LoVo (cell line): ENCODE data around the gene RNASEL.

Experiments used
- DNase-seq: peaks from one replicate; pipeline ENCODE4 v3.0.0-alpha.2; 2016; ENCODE audit warnings: low spot score

Gene RNASEL

GRCh38 chr1:182620924-182621585 is 32.0 kb upstream of the RNASEL start:
- DNase-seq: no peak

- no peak for DNase-seq
These were observed 28.8 kb upstream of the RNASEL start for GRCh38 chr1:182617734-182618351.

GRCh38 chr1:182617014-182617429 is 28.0 kb upstream of the RNASEL start:
- no peak for DNase-seq

- peak; percentile 38 for DNase-seq
These were observed 27.3 kb upstream of the RNASEL start for GRCh38 chr1:182616130-182617013.

GRCh38 chr1:182615468-182616129 is 26.5 kb upstream of the RNASEL start:
- no peak for DNase-seq

GRCh38 chr1:182614796-182615454 is 25.9 kb upstream of the RNASEL start:
- DNase-seq: no peak

GRCh38 chr1:182611787-182612186 is 22.7 kb upstream of the RNASEL start:
- DNase-seq: no peak

GRCh38 chr1:182611326-182611725 is 22.3 kb upstream of the RNASEL start:
- no peak for DNase-seq

- no peak for DNase-seq
These were observed 21.6 kb upstream of the RNASEL start for GRCh38 chr1:182610606-182611194.

GRCh38 chr1:182608845-182609610 is 20.0 kb upstream of the RNASEL start:
- DNase-seq: no peak

GRCh38 chr1:182608236-182608635 is 19.2 kb upstream of the RNASEL start:
- no peak for DNase-seq

GRCh38 chr1:182607566-182607965 is 18.5 kb upstream of the RNASEL start:
- no peak for DNase-seq

GRCh38 chr1:182604175-182605164 is 15.4 kb upstream of the RNASEL start, which contains the start of gene RGS16:
Gene RGS16 (minus strand): TSS chr1:182604389. CDS start chr1:182604259, 130 bp downstream.
- peak; percentile 93 for DNase-seq

- DNase-seq: peak; percentile 46
These were observed 14.7 kb upstream of the RNASEL start for GRCh38 chr1:182603646-182604174.

GRCh38 chr1:182602935-182603645 is 14.0 kb upstream of the RNASEL start:
- no peak for DNase-seq

GRCh38 chr1:182601913-182602312 is 12.9 kb upstream of the RNASEL start:
- no peak for DNase-seq

- DNase-seq: peak; percentile 78
These were observed 12.3 kb upstream of the RNASEL start for GRCh38 chr1:182601416-182601786.

- DNase-seq: no peak
These were observed 11.8 kb upstream of the RNASEL start for GRCh38 chr1:182600745-182601415.
